HFFc6 (cell line): ENCODE data around the gene ZDHHC23. TPM values are rescaled to one million over a fixed set of nuclear protein-coding genes. Genes with fewer than 3 reads are reported as not detected.

Experiments used
- DNase-seq: peaks from one replicate; pipeline ENCODE4 v3.0.0-alpha.2; 2018
- H3K27ac Mint-ChIP-seq: 2 replicates; pipeline ENCODE4 v1.8.0; 2020; ENCODE audit warnings: mild to moderate bottlenecking, mixed read lengths
- H3K27me3 Mint-ChIP-seq: 2 replicates; pipeline ENCODE4 v1.8.0; 2021; ENCODE audit warnings: mild to moderate bottlenecking, moderate library complexity, mixed read lengths; ENCODE audit not compliant: insufficient read depth
- H3K36me3 Mint-ChIP-seq: 2 replicates; pipeline ENCODE4 v1.8.0; 2021; ENCODE audit warnings: low read depth, mixed read lengths
- H3K4me1 Mint-ChIP-seq: 2 replicates; pipeline ENCODE4 v1.8.0; 2020; ENCODE audit warnings: low read depth, mixed read lengths
- H3K4me3 Mint-ChIP-seq: 2 replicates; pipeline ENCODE4 v1.8.0; 2020; ENCODE audit warnings: mild to moderate bottlenecking, moderate library complexity, mixed read lengths
- H3K9me3 Mint-ChIP-seq: 2 replicates; pipeline ENCODE4 v1.8.0; 2020; ENCODE audit warnings: mild to moderate bottlenecking, mixed read lengths
- total RNA-seq, 6 experiments: library from RNA; stranded (reverse); fragmentation: NEBNext Ultra II Directional; extraction: Animal tissue kit (Norgen Biotek cat#: 25700); gene quantifications; 2 replicates in 1 of 6; 3 replicates in 5 of 6; pipeline ENCODE4 v1.2.3, GENCODE V29; 2021
- TF ChIP-seq, protein P1 (sequence below): fragments of 200-600 bp; sonication (generic); IDR thresholded peaks from 2 replicates; pipeline ENCODE4 v1.5.0; 2021; ENCODE audit warnings: antibody characterized with exemption, mild to moderate bottlenecking

ZDHHC23 gene
- total RNA-seq, 6 experiments from 2014 or later: 4.6 to 7.5 (median 6.4) TPM

DNA sequence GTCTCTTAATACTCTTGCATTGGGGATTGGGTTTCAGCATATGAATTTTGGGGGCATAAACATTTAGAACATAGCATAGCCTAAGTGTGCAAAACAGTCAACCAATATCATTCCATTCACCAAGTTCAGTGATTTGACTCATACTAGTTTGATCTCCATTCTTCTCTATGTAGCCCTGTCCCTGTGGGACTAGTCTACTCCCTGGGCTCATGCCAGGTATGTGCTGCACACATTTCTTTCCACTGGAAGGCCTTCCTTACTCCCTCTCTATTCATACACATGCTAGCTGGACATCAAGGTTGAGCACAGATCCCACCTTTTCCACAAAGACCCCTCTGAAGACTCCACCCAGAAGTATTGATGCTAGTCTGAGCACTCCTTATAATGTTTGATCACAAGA lies 5.1 kb downstream of the ZDHHC23 start:
- H3K4me3 Mint-ChIP-seq: no peak overlapping the region
- no peaks in the 10 kb centered on the region for H3K9me3 Mint-ChIP-seq
- DNase-seq: no peak
- H3K27me3 Mint-ChIP-seq: no peaks in the 10 kb centered on the region
- TF ChIP-seq, protein P1, sequence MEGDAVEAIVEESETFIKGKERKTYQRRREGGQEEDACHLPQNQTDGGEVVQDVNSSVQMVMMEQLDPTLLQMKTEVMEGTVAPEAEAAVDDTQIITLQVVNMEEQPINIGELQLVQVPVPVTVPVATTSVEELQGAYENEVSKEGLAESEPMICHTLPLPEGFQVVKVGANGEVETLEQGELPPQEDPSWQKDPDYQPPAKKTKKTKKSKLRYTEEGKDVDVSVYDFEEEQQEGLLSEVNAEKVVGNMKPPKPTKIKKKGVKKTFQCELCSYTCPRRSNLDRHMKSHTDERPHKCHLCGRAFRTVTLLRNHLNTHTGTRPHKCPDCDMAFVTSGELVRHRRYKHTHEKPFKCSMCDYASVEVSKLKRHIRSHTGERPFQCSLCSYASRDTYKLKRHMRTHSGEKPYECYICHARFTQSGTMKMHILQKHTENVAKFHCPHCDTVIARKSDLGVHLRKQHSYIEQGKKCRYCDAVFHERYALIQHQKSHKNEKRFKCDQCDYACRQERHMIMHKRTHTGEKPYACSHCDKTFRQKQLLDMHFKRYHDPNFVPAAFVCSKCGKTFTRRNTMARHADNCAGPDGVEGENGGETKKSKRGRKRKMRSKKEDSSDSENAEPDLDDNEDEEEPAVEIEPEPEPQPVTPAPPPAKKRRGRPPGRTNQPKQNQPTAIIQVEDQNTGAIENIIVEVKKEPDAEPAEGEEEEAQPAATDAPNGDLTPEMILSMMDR: no peak
- no peak overlapping the region for H3K27ac Mint-ChIP-seq
- peaks cover 6% of the 10 kb centered on the region; the same call in 1 of the 2 replicates for H3K36me3 Mint-ChIP-seq
- H3K4me1 Mint-ChIP-seq: peaks cover 16% of the 10 kb centered on the region

DNA sequence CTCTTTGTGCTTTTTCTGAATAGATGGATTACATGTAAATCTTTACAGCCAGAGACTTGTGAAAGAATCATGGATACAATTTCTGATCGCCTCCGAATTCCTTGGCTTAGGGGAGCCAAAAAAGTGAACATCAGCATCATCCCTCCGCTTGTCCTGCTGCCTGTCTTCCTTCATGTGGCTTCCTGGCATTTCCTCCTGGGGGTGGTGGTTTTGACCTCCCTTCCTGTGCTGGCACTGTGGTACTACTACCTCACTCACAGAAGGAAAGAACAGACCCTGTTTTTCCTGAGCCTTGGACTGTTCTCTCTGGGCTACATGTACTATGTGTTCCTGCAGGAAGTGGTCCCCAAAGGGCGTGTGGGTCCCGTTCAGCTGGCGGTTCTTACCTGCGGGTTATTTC lies 5.9 kb downstream of the ZDHHC23 start:
- no peaks in the 10 kb centered on the region for H3K27me3 Mint-ChIP-seq

DNA sequence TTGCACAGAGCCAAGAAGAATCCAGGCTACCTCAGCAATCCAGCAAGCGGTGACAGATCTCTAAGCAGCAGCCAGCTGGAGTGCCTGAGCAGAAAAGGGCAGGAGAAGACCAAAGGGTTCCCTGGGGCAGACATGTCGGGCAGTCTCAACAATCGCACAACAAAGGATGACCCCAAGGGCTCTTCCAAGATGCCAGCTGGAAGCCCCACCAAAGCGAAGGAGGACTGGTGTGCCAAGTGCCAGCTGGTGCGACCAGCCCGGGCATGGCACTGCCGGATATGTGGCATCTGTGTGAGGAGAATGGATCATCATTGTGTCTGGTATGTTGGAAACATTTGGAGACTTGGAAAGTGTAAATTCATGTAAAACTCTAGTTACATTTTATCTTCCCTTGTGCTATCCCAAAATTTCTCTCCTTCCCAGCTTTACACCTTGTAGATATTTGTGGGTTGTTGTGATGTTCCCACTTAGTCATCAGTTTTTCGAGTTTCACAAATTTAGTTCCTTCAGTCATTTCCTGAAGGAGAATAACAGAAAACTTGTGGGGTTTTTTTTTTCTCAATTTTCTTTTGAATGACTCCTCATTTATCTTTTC lies 6.4 kb downstream of the ZDHHC23 start:
- Mint-ChIP-seq H3K27ac (no peak overlapping the region), H3K9me3 (no peaks in the 10 kb centered on the region), H3K4me1 (peaks cover 8% of the 10 kb centered on the region; the same call in 1 of the 2 replicates), H3K27me3 (no peaks in the 10 kb centered on the region), H3K36me3 (peaks cover 15% of the 10 kb centered on the region), H3K4me3 (no peak overlapping the region)
- no peak for DNase-seq
- TF ChIP-seq, protein P1: no peak

More for the DNA sequence above, 5.9 kb downstream of the ZDHHC23 start:
- Mint-ChIP-seq H3K27ac (no peak overlapping the region), H3K4me1 (peaks cover 13% of the 10 kb centered on the region), H3K4me3 (no peak overlapping the region), H3K9me3 (no peaks in the 10 kb centered on the region), H3K36me3 (peaks cover 10% of the 10 kb centered on the region; the same call in 1 of the 2 replicates)
- TF ChIP-seq, protein P1: no peak
- DNase-seq: no peak

DNA sequence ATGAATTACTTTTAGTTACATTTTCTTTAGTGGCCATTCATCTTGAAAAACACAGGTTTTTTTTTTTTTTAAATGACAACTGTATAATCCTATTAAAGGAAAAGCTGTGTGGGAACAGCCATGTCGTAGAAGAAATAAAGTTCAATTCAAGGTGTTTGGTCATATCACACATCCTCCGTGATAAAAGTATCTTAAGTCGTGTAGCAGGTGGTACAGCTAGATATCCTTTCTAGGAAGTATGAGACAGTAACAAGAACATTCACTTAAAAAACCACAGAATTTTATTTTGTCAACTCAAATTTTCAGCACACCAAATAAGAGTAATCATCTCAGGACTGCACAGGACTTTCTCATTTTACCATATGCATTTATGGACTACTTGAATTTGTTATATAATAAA lies 16.1 kb downstream of the ZDHHC23 start:
- DNase-seq: no peak
- TF ChIP-seq, protein P1: no peak
- Mint-ChIP-seq H3K36me3 (peaks cover 9% of the 10 kb centered on the region), H3K27ac (no peak overlapping the region), H3K9me3 (no peaks in the 10 kb centered on the region), H3K27me3 (peaks cover 2% of the 10 kb centered on the region; the same call in 1 of the 2 replicates), H3K4me1 (peaks cover 3% of the 10 kb centered on the region), H3K4me3 (no peak overlapping the region)

DNA sequence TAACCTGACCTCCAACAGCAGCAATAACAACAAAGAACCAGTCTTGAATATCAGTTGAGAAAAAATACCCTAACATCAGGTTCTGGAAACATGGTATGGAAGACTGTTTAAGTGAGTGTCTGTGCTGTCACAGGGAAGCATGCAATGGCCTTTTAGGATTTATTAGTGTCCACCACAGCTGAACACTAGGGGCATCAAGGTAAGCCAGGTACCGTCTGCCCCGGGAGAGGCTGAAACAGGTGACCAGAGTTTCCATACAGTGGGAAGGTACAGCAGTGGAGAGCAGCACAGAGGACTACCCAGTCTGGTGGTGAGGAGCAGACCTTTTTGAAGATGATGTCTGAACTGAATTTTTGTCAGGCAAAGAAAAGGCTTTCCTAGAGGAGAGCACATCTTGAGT lies 18.4 kb downstream of the ZDHHC23 start:
- peaks cover 9% of the 10 kb centered on the region for H3K4me1 Mint-ChIP-seq
- H3K36me3 Mint-ChIP-seq: no peaks in the 10 kb centered on the region
- DNase-seq: no peak
- H3K9me3 Mint-ChIP-seq: no peaks in the 10 kb centered on the region
- TF ChIP-seq, protein P1: no peak
- no peak overlapping the region for H3K4me3 Mint-ChIP-seq
- H3K27ac Mint-ChIP-seq: no peak overlapping the region
- no peaks in the 10 kb centered on the region for H3K27me3 Mint-ChIP-seq
